Lower leg skin (tissue), 4 donors: ENCODE data around the gene VWA2. TPM values are rescaled to one million over a fixed set of nuclear protein-coding genes. Genes with fewer than 3 reads are reported as not detected.
A peak's percentile ranks its signal among the peaks of the same experiment; 100 is the strongest.

Experiments used
- DNase-seq, 2 donors: peaks; one replicate each; pipeline ENCODE4 v3.0.0-alpha.2; 2019; ENCODE audit warnings: low spot score in 2 of 2
- H3K4me3 ChIP-seq: fragments of 200-600 bp; sonication (generic); 2 replicates; pipeline ENCODE4 v1.5.1; 2017; ENCODE audit warnings: mild to moderate bottlenecking, low read depth; ENCODE audit not compliant: poor library complexity, severe bottlenecking
- POLR2A ChIP-seq, 2 donors: fragments of 450-650 bp; IDR thresholded peaks; one replicate each; pipeline ENCODE4 v1.6.1; 2016 to 2017; ENCODE audit warnings: antibody characterized with exemption in 2 of 2, mild to moderate bottlenecking in 1 of 2, moderate library complexity in 1 of 2
- WGBS, 2 donors: methylation state at CpG; one replicate each; pipeline ENCODE4 v1.1.5; 2018; 5-methylcytosine and 5-hydroxymethylcytosine counted together
- intact Hi-C: fragments of 100-400 bp; cut with DNase I; formaldehyde crosslinking; loops from one replicate; pipeline ENCODE4 v1.15.0; 2023; ENCODE audit warnings: low total_unique reads
- total RNA-seq, 4 donors: library from RNA; depleted of rRNA; stranded (reverse); fragments of >200 nt; gene quantifications; one replicate each; pipeline ENCODE4 v1.1.0, GENCODE V29; 2016
- TF ChIP-seq, protein P1 (sequence below), 3 donors: fragments of 450-650 bp; IDR thresholded peaks; one replicate each; pipeline ENCODE4 v1.5.1; 2016; ENCODE audit warnings: antibody characterized with exemption in 3 of 3, mild to moderate bottlenecking in 3 of 3, moderate library complexity in 2 of 3

Gene VWA2
- total RNA-seq, 4 donors from 2014 or later, result 14.2 to 21.7 (median 20.6) TPM

DNA sequence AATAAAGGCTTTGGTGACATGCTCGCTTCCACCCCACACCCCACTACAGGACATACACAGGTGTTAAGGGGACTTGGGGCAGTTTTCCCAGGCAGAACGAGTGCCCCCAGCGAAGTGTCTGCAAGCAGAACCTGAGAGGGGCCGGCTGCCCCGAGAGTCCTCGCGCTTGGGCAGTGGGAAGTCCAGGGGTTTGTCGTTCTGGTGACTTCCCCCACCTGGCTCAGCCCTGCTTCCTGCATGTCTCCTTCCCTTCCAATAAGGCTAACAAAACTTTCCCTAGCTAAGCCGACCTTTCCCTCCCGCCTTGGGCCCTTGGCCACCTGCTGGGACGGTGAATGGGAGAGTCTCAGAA, 916 bp downstream of the VWA2 start:
- intact Hi-C loops, result no loop called here

DNA sequence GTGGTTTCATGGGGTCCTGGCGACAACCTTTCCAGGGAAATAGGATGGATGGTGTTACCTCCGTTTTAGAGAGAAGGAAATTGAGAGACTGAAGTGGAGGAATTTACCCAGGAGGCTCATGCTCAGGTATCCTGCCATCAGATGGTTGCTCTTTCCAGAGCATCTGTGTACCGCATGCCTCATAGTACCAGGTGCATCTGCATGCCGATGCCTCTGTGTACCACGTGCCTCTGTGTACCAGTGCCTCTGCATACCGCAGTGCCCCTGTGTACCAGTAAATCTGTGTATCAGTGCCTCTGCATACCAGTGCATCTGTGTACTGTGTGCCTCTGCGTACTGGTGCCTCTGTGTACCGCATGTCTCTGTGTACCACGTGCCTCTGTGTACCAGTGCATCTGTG, 3.2 kb downstream of the VWA2 start:
- intact Hi-C loops, result no loop called here
- 80 to 81% methylated on average over 9 of the region's 9 CpGs for WGBS, 2 donors
- no peak for DNase-seq
- TF ChIP-seq, protein P1, sequence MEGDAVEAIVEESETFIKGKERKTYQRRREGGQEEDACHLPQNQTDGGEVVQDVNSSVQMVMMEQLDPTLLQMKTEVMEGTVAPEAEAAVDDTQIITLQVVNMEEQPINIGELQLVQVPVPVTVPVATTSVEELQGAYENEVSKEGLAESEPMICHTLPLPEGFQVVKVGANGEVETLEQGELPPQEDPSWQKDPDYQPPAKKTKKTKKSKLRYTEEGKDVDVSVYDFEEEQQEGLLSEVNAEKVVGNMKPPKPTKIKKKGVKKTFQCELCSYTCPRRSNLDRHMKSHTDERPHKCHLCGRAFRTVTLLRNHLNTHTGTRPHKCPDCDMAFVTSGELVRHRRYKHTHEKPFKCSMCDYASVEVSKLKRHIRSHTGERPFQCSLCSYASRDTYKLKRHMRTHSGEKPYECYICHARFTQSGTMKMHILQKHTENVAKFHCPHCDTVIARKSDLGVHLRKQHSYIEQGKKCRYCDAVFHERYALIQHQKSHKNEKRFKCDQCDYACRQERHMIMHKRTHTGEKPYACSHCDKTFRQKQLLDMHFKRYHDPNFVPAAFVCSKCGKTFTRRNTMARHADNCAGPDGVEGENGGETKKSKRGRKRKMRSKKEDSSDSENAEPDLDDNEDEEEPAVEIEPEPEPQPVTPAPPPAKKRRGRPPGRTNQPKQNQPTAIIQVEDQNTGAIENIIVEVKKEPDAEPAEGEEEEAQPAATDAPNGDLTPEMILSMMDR (IDR thresholded peaks at IDR 0.05), result no peak
- TF ChIP-seq POLR2A (IDR thresholded peaks at IDR 0.05), result no peak
- H3K4me3 ChIP-seq, result no peak overlapping the region

More for the DNA sequence above, 916 bp downstream of the VWA2 start:
- no peak overlapping the region for H3K4me3 ChIP-seq
- 39 to 59% methylated on average over 11 of the region's 11 CpGs for WGBS, 2 donors
- TF ChIP-seq, protein P1 (IDR thresholded peaks at IDR 0.05), result no peak
- no peak for TF ChIP-seq POLR2A (IDR thresholded peaks at IDR 0.05)
- no peak for DNase-seq

DNA sequence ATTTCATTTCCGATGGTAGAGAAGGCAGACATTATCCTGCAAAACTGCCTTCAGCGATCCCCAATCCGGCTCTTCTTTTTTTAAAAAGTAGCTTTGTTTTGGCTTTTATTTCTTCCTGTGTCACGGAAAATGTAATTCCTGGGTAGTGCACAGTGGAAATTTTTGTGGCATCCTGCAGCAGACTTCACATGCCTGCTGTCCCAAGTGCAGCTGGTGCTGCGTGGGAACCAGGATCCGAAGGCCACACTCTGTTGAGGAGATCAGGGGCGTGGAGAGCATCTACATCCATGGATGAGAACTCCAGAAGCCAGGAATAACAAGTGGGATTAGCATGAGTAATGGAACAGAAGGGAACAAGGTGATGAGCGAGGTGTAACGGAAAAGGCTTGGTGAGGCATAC, 4.6 kb downstream of the VWA2 start:
- intact Hi-C loops, result no loop called here
- H3K4me3 ChIP-seq, result no peak overlapping the region
- no peak for TF ChIP-seq POLR2A (IDR thresholded peaks at IDR 0.05)
- TF ChIP-seq, protein P1 (IDR thresholded peaks at IDR 0.05), result no peak
- WGBS, 2 donors, result 49 to 57% methylated on average over 9 of the region's 9 CpGs
- no peak for DNase-seq

DNA sequence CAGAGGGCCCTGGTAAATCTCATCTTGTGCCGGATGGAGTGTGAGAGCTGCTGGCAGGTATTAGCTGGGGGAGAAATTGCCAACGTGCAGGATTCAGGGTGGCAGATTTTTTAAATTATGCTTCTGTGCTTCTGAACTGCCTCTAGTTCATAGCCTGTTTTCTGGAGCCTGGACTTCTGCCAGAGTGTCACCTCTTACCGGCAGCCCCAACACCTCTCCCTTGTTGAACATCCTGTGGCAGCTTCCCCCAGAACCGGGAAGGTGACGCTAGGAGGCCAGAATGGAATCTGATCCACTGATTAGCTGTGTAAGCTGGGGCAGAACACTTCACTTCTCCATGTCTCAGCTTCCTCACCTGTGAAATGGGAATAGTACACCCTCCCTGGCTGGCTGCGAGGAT, 5.1 kb downstream of the VWA2 start:
- WGBS, 2 donors, result 24 to 33% methylated on average over 6 of the region's 6 CpGs
- no peak for DNase-seq
- no peak overlapping the region for H3K4me3 ChIP-seq
- intact Hi-C loops, result no loop called here
- no peak for TF ChIP-seq POLR2A (IDR thresholded peaks at IDR 0.05)
- TF ChIP-seq, protein P1 (IDR thresholded peaks at IDR 0.05), result no peak

DNA sequence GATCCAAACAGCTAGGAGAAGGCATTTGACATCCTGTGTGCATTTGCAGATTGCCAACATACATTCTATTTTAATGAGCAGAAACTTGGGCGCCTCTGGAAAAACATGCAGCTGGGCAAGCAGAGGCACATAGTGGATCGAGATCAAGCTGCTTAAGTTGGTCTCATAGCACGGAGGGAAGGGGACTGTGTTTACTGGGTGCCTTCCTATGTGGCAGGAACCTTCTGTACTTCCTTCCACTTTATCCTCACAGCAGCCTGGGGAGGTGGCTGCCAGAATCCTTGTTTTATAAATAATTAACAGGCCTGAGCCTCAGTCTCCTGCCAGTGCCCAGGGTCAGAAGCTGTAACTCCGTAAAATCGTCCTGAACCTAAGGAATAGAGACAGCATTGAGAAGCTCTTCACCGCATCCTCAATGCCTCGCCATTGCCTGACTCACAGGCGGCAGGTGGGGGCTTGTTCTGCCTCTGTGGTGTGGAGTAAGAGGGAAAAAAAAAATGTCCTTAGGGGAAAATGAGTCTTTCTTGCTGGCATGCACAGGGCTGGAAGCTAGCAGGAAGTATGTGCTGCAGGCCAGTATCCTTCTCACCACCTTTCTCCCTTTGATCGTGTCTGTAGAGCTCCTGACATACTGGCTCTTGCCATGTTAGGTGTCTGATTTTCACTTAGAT, 6.2 kb downstream of the VWA2 start:
- DNase-seq, result peak; percentile 42 to 86
- TF ChIP-seq POLR2A (IDR thresholded peaks at IDR 0.05), result no peak
- TF ChIP-seq, protein P1 (IDR thresholded peaks at IDR 0.05), result no peak
- intact Hi-C loops, result no loop called here
- 39 to 46% methylated on average over 9 of the region's 9 CpGs for WGBS, 2 donors
- H3K4me3 ChIP-seq, result no peak overlapping the region
